CD4-positive, alpha-beta T cell treated with Interleukin-12 subunit alpha and Interleukin-12 subunit beta, for 1 hour (primary cell): ENCODE data around the gene CEP112.
"Not testable (repeated sequence)": the region's sequence is repeated elsewhere in the genome, so short reads cannot be mapped to it uniquely, and the experiment has no call there.

Experiments used
- DNase-seq: peaks from one replicate; pipeline ENCODE4 v3.0.0-alpha.2; 2020

Gene CEP112

GRCh38 chr17:66210208-66210574 is 18.3 kb upstream of the CEP112 start:
- DNase-seq: no peak

- DNase-seq: no peak
Observed at GRCh38 chr17:66207936-66208335, 16.0 kb upstream of the CEP112 start.

DNA sequence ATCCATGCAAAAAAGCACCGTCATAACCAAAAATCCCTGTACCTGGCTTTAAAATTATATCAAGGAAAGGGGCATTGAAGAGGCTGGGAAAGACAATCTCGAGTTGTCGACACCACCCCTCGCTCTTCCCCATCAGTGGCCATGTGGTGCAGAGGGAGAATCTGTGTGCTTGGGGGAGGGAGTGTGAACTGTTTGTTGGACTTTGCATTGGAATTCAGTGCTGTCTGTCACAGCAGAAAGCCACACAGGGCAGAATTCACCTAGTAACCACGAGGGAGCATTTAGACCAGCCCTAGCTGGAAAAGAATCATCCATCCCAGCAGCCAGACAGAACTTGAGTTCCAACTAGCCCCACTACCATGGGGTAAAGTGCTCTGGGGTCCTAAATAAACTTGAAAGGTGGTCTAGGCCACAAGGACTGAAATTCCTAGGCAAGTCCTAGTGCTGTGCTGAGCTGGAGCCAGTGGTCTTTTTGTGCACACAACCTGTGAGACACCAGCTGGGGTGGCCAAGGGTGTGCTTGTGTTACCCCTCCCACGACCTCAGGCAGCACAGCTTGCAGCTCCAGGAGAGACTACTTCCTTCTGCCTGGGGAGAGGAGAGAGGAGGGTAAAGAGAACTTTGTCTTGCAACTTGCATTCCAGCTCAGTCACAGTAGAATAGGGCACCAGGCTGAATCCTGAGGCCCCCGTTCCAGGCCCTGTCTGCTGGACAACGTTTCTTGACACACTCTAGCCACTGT is 11.5 kb upstream of the CEP112 start:
- DNase-seq: no peak

GRCh38 chr17:66200685-66201092 is 8.8 kb upstream of the CEP112 start:
- DNase-seq: peak; percentile 73

DNA sequence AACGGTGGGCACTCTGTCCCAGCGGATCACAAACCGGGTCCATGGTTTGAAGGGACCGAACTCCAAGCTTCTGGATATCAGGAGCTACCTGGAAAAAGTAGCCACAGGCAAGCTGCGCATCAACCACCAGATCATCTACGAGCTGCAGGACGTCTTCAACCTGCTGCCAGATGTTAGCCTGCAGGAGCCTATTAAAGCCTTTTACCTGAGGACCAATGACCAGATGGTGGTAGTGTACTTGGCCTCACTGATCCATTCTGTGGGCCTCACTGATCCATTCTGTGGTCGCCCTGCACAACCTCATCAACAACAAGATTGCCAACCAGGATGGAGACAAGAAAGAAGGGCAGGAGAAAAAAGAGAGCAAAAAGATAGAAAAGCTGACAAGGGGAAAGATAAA is 6.3 kb upstream of the CEP112 start:
- DNase-seq: no peak

- DNase-seq: no peak
Observed at GRCh38 chr17:66192378-66192687, 400 bp upstream of the CEP112 start.

- no peak for DNase-seq
Observed at GRCh38 chr17:66190738-66191592, 968 bp downstream of the CEP112 start.

GRCh38 chr17:66187718-66188117 is 4.2 kb downstream of the CEP112 start:
- no peak for DNase-seq

DNA sequence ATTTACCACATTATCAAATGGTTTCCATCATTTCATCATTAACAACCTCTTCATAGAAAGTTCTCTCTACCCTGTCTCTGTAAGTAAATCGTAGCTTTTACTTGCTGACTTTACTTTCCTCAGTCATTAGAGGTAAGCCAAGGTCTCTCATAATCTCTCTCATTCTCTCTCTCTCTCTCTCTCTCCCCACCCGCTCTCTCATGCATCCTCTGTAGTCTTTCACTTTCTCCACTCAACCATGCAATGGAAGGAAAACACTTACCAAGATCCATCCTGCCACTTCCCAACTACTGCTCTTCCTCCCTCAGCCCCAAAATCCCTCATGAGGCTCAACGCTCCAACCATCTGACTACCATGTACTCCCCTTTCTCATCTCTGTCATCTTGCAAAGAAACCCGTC is 6.1 kb downstream of the CEP112 start:
- DNase-seq: no peak

DNA sequence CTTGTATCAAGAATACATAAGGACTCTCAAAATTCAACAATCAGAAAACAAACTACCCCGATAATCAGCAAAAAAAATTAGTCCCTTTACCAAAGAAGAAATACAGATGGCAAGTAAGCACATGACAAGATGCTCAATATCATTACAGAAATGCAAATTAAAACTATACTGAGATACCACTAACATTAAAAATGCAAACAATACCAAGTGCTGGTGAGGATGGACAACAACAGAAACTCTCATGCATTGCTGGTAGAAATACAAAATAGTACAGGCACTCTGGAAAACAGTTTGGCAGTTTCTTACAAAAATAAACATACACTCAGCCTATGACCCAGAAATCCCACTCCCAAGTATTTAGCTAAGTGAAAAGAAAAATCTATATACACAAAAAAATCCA is 7.5 kb downstream of the CEP112 start:
- DNase-seq: no peak

- DNase-seq: no peak
Observed at GRCh38 chr17:66183529-66183928, 8.4 kb downstream of the CEP112 start.

DNA sequence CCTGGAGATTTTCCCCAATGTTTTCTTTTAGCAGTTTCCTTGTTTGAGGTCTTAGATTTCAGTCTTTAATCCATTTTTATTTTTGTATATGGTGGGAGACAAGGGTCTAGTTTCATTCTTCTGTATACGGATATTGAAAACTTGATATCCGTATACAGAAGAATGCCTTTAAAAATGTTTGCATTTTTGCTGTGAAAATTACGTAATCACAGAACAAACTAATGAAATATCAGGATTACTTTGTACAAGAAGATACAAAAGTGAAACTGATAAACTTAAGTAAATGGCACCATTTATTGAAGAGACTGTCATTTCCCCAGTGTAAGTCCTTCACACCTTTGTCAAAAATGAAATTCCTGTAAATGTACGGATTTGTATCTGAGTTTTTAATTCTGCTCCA is 13.3 kb downstream of the CEP112 start:
- no peak for DNase-seq

GRCh38 chr17:66177048-66177447 is 14.9 kb downstream of the CEP112 start:
- DNase-seq: no peak

GRCh38 chr17:66175892-66176291 is 16.0 kb downstream of the CEP112 start:
- no peak for DNase-seq

DNA sequence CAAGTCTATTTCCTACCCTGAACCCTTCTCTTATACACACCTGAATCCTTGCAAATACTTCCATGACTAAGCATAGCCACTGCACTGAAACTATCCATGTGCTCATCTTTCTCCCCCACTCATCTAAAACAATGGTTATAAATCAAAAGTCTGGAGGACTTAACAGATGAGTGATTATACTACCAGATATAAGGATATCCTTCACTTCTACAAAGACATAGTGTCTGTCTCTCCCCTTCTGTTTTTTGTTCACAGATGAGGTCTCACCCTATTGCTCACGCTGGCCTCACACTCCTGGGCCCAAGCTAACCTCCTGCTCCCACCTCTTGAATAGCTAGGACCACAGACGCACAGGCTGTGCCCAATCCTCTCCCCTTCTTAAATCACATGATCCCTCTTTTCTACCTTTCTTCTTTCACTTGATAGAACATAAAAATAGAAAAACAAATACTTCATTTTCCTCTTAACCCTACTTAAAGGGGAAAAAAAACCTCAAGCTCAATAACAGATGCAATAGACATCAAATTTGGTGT is 19.2 kb downstream of the CEP112 start:
- no peak for DNase-seq

DNA sequence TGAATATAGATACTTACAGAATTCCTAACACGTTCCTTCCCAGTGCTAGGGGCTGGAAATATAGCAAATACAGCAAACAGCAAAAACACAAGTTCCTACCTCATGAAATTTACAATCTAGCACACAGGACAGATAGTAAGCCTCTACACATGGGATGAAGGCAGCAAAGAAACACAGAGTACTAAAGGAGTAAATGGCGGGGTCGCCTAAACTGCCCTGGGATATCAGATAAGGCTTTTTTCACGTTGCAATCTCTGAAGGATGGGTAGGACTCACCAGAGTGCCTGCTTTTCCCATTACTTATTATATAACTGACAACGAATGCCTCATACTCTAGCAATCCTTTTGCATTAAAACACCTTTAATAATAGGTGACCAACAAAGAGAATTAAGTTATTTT is 19.8 kb downstream of the CEP112 start:
- DNase-seq: no peak

DNA sequence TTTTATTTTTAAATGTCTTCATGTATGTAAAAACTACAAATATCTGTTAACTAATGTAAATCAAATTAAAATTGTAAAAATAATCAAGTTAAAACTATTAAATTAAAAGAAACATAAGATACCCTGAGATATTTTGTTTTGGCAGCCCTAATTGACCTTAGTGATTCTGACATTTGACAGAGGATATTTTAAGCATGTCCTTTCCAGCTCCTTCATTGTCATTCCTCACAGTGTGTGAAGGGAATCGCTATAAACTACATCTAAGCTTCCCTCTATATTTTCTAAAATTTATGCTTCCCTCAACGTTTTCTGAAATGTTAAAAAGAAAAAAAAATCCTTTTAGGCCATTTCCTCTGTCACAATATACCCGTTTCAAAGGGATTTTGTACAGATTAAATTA is 20.2 kb downstream of the CEP112 start:
- DNase-seq: no peak

GRCh38 chr17:66171172-66171571 is 20.8 kb downstream of the CEP112 start:
- DNase-seq: no peak

DNA sequence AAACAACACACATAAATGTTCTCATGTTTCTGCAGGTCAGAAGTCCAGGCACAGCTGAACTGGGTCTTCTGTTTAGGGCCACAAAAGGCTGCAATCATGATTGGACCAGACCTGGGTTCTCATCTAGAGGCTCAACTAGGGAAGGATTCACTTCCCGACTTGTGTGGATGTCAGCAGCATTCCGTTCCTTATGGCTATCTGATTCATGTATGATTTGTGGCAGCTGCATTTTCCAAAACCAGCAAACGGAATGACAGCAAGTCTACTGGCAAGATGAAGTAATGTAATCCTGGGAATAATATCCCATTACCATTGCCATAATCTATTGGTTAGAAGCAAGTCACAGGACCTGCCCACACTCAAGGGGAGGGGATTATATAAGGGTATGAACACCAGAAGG is 22.1 kb downstream of the CEP112 start:
- no peak for DNase-seq

- DNase-seq: no peak
Observed at GRCh38 chr17:66167189-66167815, 24.6 kb downstream of the CEP112 start.

DNA sequence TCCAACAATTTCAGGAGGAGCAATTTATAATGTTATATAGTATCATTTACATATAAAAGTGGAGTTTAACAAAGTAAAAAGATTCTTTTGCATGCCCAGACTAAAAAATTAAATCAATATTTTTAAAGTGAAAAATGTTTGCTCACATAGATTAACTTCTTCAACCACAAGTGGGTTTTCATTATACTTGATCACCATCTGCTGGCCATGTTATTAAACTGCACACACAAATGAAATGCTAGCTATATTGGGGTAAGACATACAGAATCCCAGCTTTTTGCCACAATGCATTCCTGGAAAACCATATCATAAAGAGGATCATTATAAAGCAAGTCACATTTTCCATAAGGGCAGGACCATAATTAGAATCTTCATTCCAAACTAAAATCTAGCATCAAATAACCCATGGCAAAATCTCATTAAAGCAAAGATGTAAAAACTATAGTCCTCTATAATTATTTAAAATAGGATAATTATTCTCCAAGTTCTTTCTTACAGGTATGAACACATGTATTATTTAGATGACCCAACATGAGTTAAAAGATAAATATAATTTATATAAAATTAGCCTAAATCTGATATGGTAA is 26.3 kb downstream of the CEP112 start:
- peak; percentile 60 for DNase-seq

DNA sequence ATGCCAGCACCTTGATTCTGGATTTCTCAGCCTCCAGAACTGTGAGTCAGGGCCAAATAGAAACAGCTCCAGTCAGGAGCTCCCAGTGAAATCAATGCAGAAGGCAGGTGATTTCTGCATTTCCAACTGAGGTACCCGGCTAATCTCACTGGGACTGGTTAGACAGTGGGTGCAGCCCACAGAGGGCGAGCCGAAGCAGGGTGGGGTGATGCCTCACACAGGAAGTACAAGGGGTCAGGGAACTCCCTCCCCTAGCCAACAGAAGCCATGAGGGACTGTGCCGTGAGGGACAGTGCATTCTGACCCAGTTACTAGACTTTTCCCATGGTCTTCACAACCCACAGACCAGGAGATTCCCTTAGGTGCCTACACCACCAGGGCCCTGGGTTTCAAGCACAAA is 36.9 kb downstream of the CEP112 start:
- not testable (repeated sequence) for DNase-seq

DNA sequence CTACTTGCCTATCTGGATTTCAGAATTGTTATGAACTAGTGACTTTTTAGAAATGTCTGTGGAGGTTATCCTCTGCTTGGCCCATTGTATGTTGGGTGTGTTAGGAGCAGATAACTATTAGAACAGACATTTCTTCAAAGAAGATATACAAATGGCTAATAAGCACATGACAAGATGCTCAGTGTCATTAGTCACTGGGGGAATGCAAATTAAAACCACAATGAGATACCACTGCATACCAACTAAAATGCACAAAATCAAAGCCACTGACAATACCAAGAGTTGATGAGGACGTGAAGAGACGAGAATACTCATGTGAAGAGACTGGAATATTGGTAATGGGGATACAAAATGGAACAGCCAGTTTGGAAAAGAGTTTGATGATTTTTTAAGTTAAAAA is 39.2 kb downstream of the CEP112 start:
- DNase-seq: no peak

GRCh38 chr17:66150708-66151107 is 41.2 kb downstream of the CEP112 start:
- no peak for DNase-seq
